WTC11 (cell line): Measurements from ENCODE around the gene OR3A3.

ENCODE experiments used
- CREM ChIP-seq: sonication (generic); formaldehyde crosslinking; IDR thresholded peaks from 2 replicates; pipeline ENCODE4 v1.8.1; 2022; ENCODE audit warnings: mild to moderate bottlenecking, missing genetic modification reagents, moderate library complexity
- EMX1 ChIP-seq: fragments of 250-450 bp; sonication (Bioruptor Pico); IDR thresholded peaks from 2 replicates; pipeline ENCODE4 v1.8.0; 2021; ENCODE audit warnings: mild to moderate bottlenecking
- FOXJ3 ChIP-seq: sonication (generic); formaldehyde crosslinking; IDR thresholded peaks from 2 replicates; pipeline ENCODE4 v1.9.0; 2021; ENCODE audit warnings: missing genetic modification reagents, mild to moderate bottlenecking, borderline replicate concordance
- IRF2 ChIP-seq: sonication (generic); formaldehyde crosslinking; IDR thresholded peaks from 2 replicates; pipeline ENCODE4 v1.8.0; 2022; ENCODE audit warnings: low read depth, missing genetic modification reagents, borderline replicate concordance
- NR2C2 ChIP-seq: sonication (generic); formaldehyde crosslinking; IDR thresholded peaks from 2 replicates; pipeline ENCODE4 v1.8.0; 2022; ENCODE audit warnings: mild to moderate bottlenecking, missing genetic modification reagents
- NR3C1 ChIP-seq: sonication (generic); formaldehyde crosslinking; conservative IDR thresholded peaks from 2 replicates; pipeline ENCODE4 v1.8.1; 2023; ENCODE audit warnings: low read depth, mild to moderate bottlenecking, missing genetic modification reagents
- TF ChIP-seq, protein P1 (sequence below): fragments of 200-600 bp; IDR thresholded peaks from 2 replicates; pipeline ENCODE4 v1.8.0; 2022; ENCODE audit warnings: antibody characterized with exemption
- TF ChIP-seq, protein P2 (sequence below): fragments of 250-450 bp; sonication (Bioruptor Pico); conservative IDR thresholded peaks from 2 replicates; pipeline ENCODE4 v1.9.0; 2021; ENCODE audit warnings: mild to moderate bottlenecking
- TF ChIP-seq, protein P3 (sequence below): sonication (generic); formaldehyde crosslinking; IDR thresholded peaks from 2 replicates; pipeline ENCODE4 v1.8.1; 2023; ENCODE audit warnings: mild to moderate bottlenecking, missing genetic modification reagents, moderate library complexity
- TF ChIP-seq, protein P4 (sequence below): sonication (generic); formaldehyde crosslinking; IDR thresholded peaks from 2 replicates; pipeline ENCODE4 v1.8.0; 2023; ENCODE audit warnings: missing genetic modification reagents
- TF ChIP-seq, protein P5 (sequence below): sonication (generic); formaldehyde crosslinking; conservative IDR thresholded peaks from 2 replicates; pipeline ENCODE4 v1.8.1; 2022; ENCODE audit warnings: mild to moderate bottlenecking, missing genetic modification reagents
- TF ChIP-seq, protein P6 (sequence below): sonication (generic); formaldehyde crosslinking; conservative IDR thresholded peaks from 2 replicates; pipeline ENCODE4 v1.8.1; 2023; ENCODE audit warnings: mild to moderate bottlenecking, low read depth, missing genetic modification reagents, moderate library complexity
- TF ChIP-seq, protein P7 (sequence below): sonication (generic); formaldehyde crosslinking; IDR thresholded peaks from 2 replicates; pipeline ENCODE4 v1.8.0; 2022; ENCODE audit warnings: mild to moderate bottlenecking, missing genetic modification reagents
- TF ChIP-seq, protein P8 (sequence below): sonication (generic); formaldehyde crosslinking; IDR thresholded peaks from 2 replicates; pipeline ENCODE4 v1.8.1; 2023; ENCODE audit warnings: mild to moderate bottlenecking, missing genetic modification reagents

DNA sequence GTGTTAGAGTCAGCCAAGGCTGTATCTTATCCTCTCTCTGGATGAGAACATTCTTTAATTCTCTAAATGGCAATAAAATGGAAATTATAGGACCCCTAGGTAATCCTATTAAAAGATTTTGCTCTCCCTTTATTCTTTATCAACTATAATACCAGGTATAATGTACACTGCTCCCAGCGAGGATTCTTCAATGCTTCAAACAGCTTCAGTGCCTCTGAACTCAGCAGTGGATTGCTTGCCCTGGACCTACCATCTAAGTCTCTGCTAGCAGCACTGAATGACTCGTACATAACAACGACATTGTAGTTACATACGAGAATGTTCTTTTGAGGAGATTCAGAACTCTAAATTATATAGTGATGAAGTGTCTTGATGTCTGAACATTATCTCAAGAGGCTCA is 21.4 kb upstream of the OR3A3 start:
- TF ChIP-seq, protein P1, sequence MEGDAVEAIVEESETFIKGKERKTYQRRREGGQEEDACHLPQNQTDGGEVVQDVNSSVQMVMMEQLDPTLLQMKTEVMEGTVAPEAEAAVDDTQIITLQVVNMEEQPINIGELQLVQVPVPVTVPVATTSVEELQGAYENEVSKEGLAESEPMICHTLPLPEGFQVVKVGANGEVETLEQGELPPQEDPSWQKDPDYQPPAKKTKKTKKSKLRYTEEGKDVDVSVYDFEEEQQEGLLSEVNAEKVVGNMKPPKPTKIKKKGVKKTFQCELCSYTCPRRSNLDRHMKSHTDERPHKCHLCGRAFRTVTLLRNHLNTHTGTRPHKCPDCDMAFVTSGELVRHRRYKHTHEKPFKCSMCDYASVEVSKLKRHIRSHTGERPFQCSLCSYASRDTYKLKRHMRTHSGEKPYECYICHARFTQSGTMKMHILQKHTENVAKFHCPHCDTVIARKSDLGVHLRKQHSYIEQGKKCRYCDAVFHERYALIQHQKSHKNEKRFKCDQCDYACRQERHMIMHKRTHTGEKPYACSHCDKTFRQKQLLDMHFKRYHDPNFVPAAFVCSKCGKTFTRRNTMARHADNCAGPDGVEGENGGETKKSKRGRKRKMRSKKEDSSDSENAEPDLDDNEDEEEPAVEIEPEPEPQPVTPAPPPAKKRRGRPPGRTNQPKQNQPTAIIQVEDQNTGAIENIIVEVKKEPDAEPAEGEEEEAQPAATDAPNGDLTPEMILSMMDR = no peak
- TF ChIP-seq, protein P2, sequence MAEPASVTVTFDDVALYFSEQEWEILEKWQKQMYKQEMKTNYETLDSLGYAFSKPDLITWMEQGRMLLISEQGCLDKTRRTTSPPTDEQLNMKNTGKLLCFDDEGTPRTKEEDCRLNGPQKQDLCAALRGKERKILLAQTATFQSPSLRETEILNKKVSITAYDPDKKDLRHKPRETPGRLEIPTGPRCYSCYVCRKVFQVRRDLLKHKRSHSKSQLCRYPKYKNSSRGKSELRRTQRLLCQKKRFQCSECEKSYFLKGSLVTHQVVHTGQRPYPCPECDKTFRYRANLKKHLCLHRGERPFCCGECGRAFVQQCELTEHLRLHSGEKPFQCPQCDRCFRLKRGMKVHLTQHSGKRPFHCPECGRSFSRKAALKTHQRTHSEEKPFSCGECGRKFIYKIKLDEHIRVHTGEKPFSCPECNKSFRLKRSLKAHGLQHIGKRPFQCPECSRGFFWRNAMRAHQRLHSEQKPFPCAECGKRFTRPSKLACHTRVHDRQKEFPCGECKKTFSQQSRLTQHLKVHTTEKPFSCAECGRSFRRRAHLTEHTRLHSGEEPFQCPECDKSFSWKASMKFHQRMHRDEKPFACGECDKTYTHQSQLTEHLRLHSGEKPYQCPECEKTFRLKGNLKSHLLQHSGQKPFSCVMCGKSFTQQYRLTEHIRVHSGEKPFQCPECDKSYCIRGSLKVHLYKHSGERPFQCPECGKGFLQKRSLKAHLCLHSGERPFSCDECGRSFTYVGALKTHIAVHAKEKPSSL = no peak
- no peak for TF ChIP-seq CREM (CRISPR knock-in tag)
- TF ChIP-seq, protein P3, sequence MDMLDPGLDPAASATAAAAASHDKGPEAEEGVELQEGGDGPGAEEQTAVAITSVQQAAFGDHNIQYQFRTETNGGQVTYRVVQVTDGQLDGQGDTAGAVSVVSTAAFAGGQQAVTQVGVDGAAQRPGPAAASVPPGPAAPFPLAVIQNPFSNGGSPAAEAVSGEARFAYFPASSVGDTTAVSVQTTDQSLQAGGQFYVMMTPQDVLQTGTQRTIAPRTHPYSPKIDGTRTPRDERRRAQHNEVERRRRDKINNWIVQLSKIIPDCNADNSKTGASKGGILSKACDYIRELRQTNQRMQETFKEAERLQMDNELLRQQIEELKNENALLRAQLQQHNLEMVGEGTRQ (CRISPR knock-in tag) = no peak
- TF ChIP-seq IRF2 (CRISPR knock-in tag) = no peak
- TF ChIP-seq, protein P4, sequence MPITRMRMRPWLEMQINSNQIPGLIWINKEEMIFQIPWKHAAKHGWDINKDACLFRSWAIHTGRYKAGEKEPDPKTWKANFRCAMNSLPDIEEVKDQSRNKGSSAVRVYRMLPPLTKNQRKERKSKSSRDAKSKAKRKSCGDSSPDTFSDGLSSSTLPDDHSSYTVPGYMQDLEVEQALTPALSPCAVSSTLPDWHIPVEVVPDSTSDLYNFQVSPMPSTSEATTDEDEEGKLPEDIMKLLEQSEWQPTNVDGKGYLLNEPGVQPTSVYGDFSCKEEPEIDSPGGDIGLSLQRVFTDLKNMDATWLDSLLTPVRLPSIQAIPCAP (CRISPR knock-in tag) = no peak
- TF ChIP-seq, protein P5, sequence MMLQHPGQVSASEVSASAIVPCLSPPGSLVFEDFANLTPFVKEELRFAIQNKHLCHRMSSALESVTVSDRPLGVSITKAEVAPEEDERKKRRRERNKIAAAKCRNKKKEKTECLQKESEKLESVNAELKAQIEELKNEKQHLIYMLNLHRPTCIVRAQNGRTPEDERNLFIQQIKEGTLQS (CRISPR knock-in tag) = no peak
- TF ChIP-seq NR3C1 = no peak
- TF ChIP-seq NR2C2 (CRISPR knock-in tag) = no peak
- no peak for TF ChIP-seq EMX1
- TF ChIP-seq, protein P6, sequence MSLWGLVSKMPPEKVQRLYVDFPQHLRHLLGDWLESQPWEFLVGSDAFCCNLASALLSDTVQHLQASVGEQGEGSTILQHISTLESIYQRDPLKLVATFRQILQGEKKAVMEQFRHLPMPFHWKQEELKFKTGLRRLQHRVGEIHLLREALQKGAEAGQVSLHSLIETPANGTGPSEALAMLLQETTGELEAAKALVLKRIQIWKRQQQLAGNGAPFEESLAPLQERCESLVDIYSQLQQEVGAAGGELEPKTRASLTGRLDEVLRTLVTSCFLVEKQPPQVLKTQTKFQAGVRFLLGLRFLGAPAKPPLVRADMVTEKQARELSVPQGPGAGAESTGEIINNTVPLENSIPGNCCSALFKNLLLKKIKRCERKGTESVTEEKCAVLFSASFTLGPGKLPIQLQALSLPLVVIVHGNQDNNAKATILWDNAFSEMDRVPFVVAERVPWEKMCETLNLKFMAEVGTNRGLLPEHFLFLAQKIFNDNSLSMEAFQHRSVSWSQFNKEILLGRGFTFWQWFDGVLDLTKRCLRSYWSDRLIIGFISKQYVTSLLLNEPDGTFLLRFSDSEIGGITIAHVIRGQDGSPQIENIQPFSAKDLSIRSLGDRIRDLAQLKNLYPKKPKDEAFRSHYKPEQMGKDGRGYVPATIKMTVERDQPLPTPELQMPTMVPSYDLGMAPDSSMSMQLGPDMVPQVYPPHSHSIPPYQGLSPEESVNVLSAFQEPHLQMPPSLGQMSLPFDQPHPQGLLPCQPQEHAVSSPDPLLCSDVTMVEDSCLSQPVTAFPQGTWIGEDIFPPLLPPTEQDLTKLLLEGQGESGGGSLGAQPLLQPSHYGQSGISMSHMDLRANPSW = no peak
- TF ChIP-seq, protein P7, sequence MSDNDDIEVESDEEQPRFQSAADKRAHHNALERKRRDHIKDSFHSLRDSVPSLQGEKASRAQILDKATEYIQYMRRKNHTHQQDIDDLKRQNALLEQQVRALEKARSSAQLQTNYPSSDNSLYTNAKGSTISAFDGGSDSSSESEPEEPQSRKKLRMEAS = no peak
- TF ChIP-seq, protein P8, sequence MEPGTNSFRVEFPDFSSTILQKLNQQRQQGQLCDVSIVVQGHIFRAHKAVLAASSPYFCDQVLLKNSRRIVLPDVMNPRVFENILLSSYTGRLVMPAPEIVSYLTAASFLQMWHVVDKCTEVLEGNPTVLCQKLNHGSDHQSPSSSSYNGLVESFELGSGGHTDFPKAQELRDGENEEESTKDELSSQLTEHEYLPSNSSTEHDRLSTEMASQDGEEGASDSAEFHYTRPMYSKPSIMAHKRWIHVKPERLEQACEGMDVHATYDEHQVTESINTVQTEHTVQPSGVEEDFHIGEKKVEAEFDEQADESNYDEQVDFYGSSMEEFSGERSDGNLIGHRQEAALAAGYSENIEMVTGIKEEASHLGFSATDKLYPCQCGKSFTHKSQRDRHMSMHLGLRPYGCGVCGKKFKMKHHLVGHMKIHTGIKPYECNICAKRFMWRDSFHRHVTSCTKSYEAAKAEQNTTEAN (CRISPR knock-in tag) = no peak
- no peak for TF ChIP-seq FOXJ3 (CRISPR knock-in tag)
